ENCODE results near the gene ITGA2B. TPM values are rescaled to one million over a fixed set of nuclear protein-coding genes. Genes with fewer than 3 reads are reported as not detected.
"Not testable (repeated sequence)": the region's sequence is repeated elsewhere in the genome, so short reads cannot be mapped to it uniquely, and the experiment has no call there.

Gene ITGA2B
- total RNA-seq, 3 donors from 2014 or later (not counting 1 experiment from before 2014, with no cell fraction given): 8.8 to 32.9 (median 32.6) TPM

GRCh38 chr17:44367231-44367979 is 22.0 kb downstream of the ITGA2B start:
- Mint-ChIP-seq H3K9me3 (no peaks in the 10 kb centered on the region), H3K36me3 (no peaks in the 10 kb centered on the region), H3K27me3 (ENCODE audit: low read depth in 2 of 2) (peaks cover 26 to 38% of the 10 kb centered on the region in 2 donors), H3K4me1 (no peaks in the 10 kb centered on the region), H3K4me3 (no peak overlapping the region), H3K27ac (no peak overlapping the region)
- H3K4me1 ChIP-seq (ENCODE audit: control insufficient read depth, insufficient read depth, low read length): peaks cover 18% of the 10 kb centered on the region
- no peak overlapping the region for H3K27ac ChIP-seq (ENCODE audit: low read length)
- WGBS (ENCODE audit: insufficient coverage): 89% methylated on average over 7 of the region's 7 CpGs
- DNase-seq (no peak), ATAC-seq (no peak)
- intact Hi-C loops (cut with micrococcal nuclease): no loop called here
- TF ChIP-seq CTCF (IDR thresholded peaks at IDR 0.05): no peak
- no peaks in the 10 kb centered on the region for H3K36me3 ChIP-seq (ENCODE audit: control insufficient read depth, insufficient read depth, low read length)
- no peak overlapping the region for H3K4me3 ChIP-seq (ENCODE audit: low read length)
- H3K27me3 ChIP-seq (ENCODE audit: control insufficient read depth, insufficient read depth, low read length): peaks cover 6% of the 10 kb centered on the region
- no peaks in the 10 kb centered on the region for H3K9me3 ChIP-seq (ENCODE audit: control insufficient read depth, insufficient read depth, low read length)

GRCh38 chr17:44365051-44365450 is 24.4 kb downstream of the ITGA2B start:
- Histone ChIP-seq H3K4me1 (ENCODE audit: control insufficient read depth, insufficient read depth, low read length) (peaks cover 17% of the 10 kb centered on the region), H3K27me3 (ENCODE audit: control insufficient read depth, insufficient read depth, low read length) (peaks cover 10% of the 10 kb centered on the region)
- ATAC-seq; intact Hi-C loops (cut with micrococcal nuclease); H3K27ac ChIP-seq (ENCODE audit: low read length); H3K36me3 Mint-ChIP-seq; DNase-seq; H3K36me3 ChIP-seq (ENCODE audit: control insufficient read depth, insufficient read depth, low read length); H3K4me3 ChIP-seq (ENCODE audit: low read length); H3K9me3 ChIP-seq (ENCODE audit: control insufficient read depth, insufficient read depth, low read length); H3K27ac Mint-ChIP-seq; H3K4me1 Mint-ChIP-seq; H3K9me3 Mint-ChIP-seq: not testable (repeated sequence)
- 89% methylated on average over 4 of the region's 5 CpGs for WGBS (ENCODE audit: insufficient coverage)
- peaks cover 31 to 37% of the 10 kb centered on the region in 2 donors for H3K27me3 Mint-ChIP-seq (ENCODE audit: low read depth in 2 of 2)
- peak overlapping the region; percentile 73 for H3K4me3 Mint-ChIP-seq

DNA sequence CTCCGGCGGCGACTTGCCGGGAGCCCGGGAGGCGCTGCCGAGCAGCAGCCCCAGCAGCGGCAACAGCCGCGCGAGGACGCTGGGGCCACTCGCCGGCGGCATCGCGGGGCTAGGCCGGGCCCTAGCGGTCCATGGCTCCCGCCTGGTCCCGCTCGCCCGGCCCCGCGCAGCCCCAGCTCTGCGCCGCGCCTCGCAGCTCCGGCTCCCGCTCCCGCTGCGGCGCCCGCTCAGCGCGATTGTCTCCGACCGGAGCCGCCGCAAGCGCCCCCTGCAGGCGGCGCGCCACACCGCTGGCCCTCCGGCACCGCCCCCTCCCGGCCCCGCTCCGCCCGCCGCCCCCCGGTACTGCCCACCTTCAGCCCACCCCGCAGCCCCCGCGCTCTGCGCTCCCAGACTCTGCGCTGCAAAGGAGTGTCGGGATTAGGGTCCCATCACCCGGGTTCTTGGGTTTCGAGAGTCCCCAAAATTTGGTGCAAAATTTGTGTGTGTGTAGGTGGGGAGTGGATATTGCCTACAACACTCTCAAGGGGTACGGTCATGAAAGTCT is 25.8 kb downstream of the ITGA2B start, which contains the start of gene FAM171A2:
TSS of gene FAM171A2 (minus strand) at position 241 of the 547 bp plus-strand sequence. CDS start at position 102, 139 bp downstream.
- no peaks in the 10 kb centered on the region for H3K9me3 ChIP-seq (ENCODE audit: control insufficient read depth, insufficient read depth, low read length)
- H3K27ac ChIP-seq (ENCODE audit: low read length): no peak within 1 kb of the TSS
- ATAC-seq (peak; percentile 90 to 96 (median 96)), DNase-seq (peak; percentile 70 to 87)
- H3K27me3 ChIP-seq (ENCODE audit: control insufficient read depth, insufficient read depth, low read length): peaks cover 10% of the 10 kb centered on the region
- no peaks in the 10 kb centered on the region for H3K4me1 Mint-ChIP-seq
- H3K4me1 ChIP-seq (ENCODE audit: control insufficient read depth, insufficient read depth, low read length): peaks cover 13% of the 10 kb centered on the region
- peak within 1 kb of the TSS; percentile 28 for H3K4me3 ChIP-seq (ENCODE audit: low read length)
- H3K36me3 Mint-ChIP-seq: no peaks in the 10 kb centered on the region
- no peaks in the 10 kb centered on the region for H3K9me3 Mint-ChIP-seq
- intact Hi-C loops (cut with micrococcal nuclease): no loop called here
- under 1% methylated on average over 58 of the region's 63 CpGs for WGBS (ENCODE audit: insufficient coverage)
- TF ChIP-seq CTCF (IDR thresholded peaks at IDR 0.05): peak; percentile 80
- H3K4me3 Mint-ChIP-seq: peak within 1 kb of the TSS; percentile 80
- no peak within 1 kb of the TSS for H3K27ac Mint-ChIP-seq
- H3K27me3 Mint-ChIP-seq (ENCODE audit: low read depth in 2 of 2): peaks cover 38% of the 10 kb centered on the region in 2 donors
- no peaks in the 10 kb centered on the region for H3K36me3 ChIP-seq (ENCODE audit: control insufficient read depth, insufficient read depth, low read length)

GRCh38 chr17:44362949-44363612 is 26.4 kb downstream of the ITGA2B start:
- no peaks in the 10 kb centered on the region for H3K9me3 ChIP-seq (ENCODE audit: control insufficient read depth, insufficient read depth, low read length)
- H3K36me3 Mint-ChIP-seq: no peaks in the 10 kb centered on the region
- under 1% methylated on average over 45 of the region's 45 CpGs for WGBS (ENCODE audit: insufficient coverage)
- H3K4me3 Mint-ChIP-seq: peak overlapping the region; percentile 74
- no peaks in the 10 kb centered on the region for H3K9me3 Mint-ChIP-seq
- no peaks in the 10 kb centered on the region for H3K36me3 ChIP-seq (ENCODE audit: control insufficient read depth, insufficient read depth, low read length)
- DNase-seq (peak in 1 of 2 donors; percentile 43), ATAC-seq (peak in 2 of 3 donors; percentile 21 to 23)
- H3K27me3 Mint-ChIP-seq (ENCODE audit: low read depth in 2 of 2): peaks cover 36 to 38% of the 10 kb centered on the region in 2 donors
- H3K4me1 Mint-ChIP-seq: no peaks in the 10 kb centered on the region
- no peak for TF ChIP-seq CTCF (IDR thresholded peaks at IDR 0.05)
- peaks cover 13% of the 10 kb centered on the region for H3K4me1 ChIP-seq (ENCODE audit: control insufficient read depth, insufficient read depth, low read length)
- no peak overlapping the region for H3K27ac ChIP-seq (ENCODE audit: low read length)
- H3K4me3 ChIP-seq (ENCODE audit: low read length): peak overlapping the region; percentile 28
- intact Hi-C loops (cut with micrococcal nuclease): no loop called here
- H3K27me3 ChIP-seq (ENCODE audit: control insufficient read depth, insufficient read depth, low read length): peaks cover 10% of the 10 kb centered on the region
- no peak overlapping the region for H3K27ac Mint-ChIP-seq

Measured in natural killer cell (primary cell).